Raji (cell line): ENCODE data around the gene SEMA4D.

Experiments
- POLR2A ChIP-seq: IDR thresholded peaks from 2 replicates; pipeline ENCODE4 v1.6.1; 2011; ENCODE audit warnings: low read depth, low read length, control low read depth; ENCODE audit not compliant: insufficient read depth

Gene SEMA4D

DNA sequence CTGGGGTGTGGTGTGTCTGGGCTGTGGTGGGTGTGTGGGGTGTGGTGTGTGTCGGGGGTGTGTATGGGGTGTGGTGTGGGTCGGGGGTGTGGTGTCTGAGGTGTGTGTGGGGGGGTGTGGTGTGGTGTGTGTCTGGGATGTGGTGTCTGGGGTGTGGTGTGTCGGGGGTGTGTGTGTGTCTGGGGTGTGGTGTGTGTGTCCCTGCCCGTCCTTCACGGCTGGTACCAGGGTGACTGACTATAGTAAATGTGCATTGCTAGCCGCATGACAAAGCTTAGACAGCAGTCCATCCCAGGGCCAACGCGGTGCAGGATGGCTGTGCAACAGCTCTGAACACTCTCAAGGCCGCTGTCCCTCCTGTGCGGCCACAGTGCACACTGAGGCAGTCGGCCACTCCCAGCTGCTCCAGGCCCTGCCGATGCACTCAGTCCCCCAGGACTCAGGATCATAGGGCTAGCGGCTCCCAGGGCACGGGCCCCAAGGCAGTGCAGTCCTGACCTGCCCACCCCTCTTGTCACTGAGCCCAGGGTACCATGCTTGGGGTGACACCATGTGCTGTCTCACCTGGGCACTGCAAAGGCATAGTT lies 125.6 kb downstream of the SEMA4D start:
- no peak for TF ChIP-seq POLR2A

DNA sequence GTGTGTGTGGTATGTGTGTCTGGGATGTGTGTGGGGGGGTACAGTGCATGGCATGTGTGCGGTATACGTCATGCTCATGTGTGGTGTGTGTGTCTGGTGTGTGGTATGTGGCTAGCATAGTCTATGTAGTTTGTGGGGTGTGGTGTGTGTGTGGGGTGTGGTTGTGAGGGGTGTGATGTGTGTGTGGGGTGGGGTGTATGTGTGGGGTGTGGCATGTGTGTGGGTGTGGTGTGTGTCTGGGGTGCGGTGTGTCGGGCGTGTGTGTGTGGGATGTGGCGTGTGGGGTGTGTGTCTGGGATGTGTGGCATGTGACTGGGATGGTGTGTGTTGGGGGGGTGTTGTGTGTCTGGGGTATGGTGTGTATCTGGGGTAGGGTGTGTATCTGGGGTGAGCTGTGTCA lies 127.3 kb downstream of the SEMA4D start:
- TF ChIP-seq POLR2A = no peak

DNA sequence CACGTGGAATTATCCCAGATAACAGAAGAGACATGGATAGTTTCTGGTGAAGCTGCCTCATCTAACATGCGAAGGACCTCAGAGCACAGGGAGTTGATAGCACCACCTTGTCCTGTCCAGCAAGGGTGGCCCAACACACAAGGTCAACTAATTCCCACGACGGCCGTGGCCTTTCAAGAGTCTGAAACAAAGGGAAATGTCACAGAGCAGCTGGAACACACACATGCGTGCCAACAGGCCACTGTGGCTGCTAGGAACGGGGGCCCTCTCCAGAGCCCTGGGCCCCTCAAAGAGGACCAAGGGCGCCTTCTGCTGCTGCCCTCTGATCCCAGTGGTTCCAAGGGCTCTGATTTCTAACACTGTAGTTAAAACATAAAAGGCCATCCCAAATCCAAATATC lies 128.9 kb downstream of the SEMA4D start:
- TF ChIP-seq POLR2A = no peak

DNA sequence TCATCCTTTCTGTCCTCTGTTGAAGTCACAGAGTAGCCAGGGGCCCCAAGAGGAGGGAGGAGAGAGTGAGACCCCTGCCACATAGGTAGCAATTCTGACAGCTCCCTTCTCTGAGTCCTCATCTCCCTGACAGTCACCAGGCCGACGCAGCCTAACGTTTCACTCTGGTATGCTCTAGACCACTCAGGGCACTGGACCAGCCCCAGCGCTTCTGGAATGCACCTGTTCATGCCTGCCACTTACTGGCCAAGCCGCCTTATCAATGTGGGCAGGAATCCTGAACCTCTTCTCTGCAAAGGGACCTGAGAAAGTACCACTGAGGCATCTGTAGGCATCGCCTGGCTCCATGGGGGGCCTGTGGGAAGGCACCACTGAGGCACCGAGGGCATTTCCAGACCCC lies 129.4 kb downstream of the SEMA4D start:
- no peak for TF ChIP-seq POLR2A

DNA sequence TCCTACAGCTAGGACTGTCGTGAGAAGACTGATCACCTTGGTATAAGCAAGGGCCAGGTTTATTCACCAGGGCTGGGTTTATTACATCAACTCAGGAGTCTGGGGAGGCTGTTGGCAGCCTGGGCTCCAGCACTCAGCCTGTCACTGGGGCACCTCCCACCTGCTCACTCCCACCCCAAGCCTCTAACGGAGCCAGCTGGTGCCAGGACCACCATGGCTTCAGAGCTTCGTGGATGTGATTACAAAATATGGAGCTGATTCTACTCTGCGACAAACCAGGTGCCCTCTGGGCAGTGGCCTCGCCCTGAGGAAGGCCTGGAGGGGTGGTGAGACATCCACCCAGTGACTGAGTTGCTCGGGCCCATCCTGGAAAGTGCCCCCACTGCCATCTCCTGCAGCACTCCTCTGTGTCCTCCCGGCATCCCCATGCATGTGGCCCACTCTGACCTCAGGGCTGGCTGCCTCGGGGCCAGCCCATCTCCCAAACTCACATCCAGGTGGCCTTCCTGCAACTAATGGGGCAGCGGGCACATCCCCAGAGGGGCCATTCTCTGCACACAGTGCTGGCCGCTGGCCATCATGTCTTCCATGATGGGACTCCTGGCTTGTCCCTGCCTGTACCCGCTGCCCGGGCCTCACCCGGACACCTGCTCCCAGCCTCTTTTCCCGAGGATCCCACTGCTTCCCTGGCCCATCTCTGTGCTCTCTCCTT lies 130.0 kb downstream of the SEMA4D start:
- no peak for TF ChIP-seq POLR2A

DNA sequence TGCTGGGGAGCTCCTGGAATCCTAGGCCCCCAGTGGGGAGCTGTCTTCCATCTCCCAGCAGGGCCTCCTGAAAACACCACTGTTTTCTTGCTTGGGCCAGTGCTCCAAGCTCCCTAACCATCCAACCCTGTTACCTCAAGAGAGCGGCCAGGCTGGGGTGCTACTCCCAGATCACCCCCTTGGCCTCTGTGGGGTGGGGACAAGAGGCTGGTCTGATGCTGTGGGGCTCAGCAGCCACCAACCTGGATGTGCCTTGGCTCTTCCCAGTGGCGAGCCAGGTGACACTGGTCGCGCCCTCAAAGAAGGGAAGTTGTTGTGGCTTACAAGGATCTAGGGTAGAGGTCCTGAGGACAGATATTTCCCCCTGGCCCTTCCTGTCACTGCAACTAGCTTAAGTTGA lies 130.6 kb downstream of the SEMA4D start:
- no peak for TF ChIP-seq POLR2A

DNA sequence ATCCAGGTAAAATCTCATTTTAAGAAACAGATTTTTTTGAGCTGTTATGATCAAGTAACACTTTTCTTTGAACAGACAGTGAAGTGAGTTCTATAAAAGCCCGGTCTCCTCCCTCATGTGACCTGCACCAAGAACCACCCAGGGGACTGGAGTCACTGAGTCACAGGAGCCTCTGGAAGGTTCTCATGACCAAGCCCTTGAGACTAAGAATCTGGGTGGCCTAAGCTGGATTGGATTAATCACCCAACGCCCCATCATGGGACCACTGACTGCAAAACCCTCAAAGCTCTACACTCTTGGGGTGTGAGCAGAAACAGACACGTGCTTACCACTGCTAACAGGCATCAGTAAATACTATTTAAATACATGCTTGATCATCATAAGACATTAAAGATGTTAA lies 131.2 kb downstream of the SEMA4D start:
- no peak for TF ChIP-seq POLR2A

DNA sequence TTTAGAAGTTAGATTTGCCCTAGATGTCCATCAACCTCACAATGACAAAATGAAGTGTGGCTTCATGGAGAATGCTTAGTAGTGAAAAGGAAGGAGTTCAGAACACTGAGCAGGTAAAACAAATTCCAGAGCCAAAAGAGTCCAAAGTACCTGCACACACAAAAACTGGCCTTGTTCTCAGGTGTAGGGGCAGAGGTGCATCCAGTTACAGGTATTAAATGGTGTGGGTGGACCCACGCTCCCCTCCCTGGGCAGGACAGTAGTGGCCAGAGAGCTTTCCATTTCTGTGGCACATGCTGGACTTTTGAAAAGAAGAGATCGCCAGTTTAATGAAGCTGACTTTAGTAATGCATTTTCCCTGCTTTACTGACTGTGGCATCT lies 132.4 kb downstream of the SEMA4D start:
- no peak for TF ChIP-seq POLR2A

DNA sequence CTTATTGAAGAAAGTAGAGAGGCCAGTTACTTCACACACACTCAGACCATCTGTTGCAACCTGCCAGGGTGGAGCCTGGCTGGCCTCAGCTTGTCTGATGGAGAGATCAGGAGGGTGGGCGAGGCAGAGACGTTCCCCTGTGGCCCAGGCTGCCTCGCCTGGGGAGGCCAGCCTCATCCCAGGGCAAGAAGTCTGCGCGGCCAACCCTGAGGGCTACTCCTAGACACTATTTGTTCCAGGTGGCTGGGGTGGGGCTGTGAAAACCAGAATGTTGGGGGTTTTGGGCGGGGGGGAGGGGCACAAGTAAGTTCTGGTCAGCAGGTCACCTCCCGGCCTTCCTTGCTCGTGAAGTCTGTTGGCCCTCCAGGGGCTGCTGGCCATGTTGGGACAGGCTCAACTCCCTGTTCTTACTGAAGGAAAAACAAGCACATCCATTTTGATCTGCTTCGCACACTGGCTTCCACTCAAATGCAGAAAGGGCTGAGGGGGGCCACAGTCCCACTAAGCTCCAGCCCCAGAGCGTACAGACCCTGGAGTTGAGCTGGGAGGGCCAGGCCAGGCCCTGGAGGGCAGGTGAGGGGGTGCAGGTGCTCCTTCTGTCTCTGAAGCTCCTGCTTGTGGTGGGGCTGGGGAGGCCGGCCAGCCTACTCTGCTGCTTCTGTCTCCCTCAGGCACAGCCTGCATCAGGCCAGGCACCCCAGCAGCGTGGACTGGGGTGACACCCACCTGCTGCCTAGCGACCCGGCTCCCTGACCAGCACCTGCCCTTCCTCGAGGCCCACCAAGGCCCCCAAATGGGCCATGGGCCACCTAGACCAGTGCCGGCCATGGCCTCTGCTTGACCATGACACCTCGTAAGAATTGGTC lies 133.0 kb downstream of the SEMA4D start:
- TF ChIP-seq POLR2A = no peak

DNA sequence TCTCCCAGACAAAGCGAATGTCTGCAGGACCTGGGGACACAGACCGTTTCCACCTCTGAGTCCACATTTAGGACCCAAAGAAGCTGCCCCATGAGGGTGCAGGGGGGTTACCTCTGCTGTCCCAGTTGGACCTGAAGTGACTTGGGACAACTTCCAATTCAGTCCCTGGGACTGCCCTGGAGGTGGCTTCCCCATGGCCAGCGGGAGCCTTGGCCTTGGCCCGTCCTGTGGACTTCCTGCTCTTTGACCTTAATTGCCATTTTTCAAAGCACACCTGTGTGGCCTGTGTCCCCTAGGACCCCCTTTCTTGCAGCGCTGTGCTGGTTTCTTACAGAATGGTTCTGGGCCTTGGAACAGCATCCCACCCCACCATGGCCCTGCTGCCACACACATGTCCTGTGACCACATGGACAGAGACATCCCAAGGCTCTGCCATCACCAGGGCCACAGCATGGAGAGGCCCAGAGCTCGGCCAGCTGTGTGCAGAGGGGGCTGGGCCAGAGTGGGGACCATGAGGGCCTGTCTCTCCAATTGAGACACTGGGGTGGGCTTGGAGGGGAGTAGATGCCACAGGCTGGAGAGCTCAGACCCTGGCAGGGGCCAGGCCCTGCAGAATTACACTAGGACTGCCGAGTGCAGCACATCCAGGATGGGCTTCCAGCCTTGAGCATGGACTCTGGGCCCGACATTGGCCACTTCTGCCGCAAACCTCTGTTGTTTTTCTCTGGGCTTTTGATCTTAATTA lies 133.8 kb downstream of the SEMA4D start:
- TF ChIP-seq POLR2A = no peak

DNA sequence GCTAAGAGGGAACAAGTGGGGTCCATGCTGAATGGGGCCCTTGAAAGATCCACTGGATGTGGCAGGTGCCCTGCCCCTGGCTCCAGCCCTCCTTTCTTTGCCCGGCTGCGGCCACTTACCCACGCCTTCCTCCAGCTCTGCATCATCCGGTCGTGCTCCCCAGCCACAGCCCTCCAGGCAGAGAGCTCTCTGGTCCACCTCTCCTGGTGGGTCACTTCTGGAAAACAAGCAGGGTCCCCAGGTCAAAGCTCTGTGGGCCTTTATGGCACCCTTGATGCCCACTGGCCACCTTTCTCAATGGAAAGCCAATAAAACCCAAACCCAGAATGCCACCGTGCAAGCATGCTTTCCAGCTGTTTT lies 134.6 kb downstream of the SEMA4D start:
- TF ChIP-seq POLR2A = no peak

DNA sequence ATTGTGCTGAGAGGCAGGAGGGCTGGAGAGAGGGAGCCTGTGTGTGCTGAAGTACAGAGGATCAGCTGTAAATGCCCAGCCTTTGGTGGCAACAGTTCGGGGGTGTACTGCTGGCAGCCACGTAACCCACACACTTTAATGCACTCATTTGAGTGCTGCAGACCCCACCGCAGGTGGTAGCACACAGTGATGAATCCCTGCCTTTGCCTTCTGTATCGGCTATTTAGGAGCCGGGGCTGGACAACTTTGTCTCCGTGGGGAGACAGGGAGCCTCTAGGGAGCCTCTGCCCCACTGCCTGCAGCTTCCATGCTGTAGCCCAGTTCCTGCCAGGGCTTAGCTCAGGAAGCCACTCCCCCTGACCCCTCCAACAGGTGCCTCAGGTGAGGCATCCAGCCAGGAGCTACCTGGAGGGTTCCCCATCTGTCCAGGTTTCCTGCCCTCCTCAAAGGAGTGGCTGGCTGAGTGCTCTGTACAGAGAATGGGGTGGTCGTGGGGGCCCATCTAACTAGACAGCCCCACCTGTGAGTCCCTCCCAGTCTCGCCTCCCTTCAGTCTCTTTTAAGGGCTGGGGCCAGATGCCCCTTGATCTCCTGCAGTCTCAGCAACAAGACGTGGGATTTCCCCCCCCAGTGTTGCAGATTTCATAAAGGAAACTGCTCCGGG lies 135.1 kb downstream of the SEMA4D start:
- TF ChIP-seq POLR2A = no peak

DNA sequence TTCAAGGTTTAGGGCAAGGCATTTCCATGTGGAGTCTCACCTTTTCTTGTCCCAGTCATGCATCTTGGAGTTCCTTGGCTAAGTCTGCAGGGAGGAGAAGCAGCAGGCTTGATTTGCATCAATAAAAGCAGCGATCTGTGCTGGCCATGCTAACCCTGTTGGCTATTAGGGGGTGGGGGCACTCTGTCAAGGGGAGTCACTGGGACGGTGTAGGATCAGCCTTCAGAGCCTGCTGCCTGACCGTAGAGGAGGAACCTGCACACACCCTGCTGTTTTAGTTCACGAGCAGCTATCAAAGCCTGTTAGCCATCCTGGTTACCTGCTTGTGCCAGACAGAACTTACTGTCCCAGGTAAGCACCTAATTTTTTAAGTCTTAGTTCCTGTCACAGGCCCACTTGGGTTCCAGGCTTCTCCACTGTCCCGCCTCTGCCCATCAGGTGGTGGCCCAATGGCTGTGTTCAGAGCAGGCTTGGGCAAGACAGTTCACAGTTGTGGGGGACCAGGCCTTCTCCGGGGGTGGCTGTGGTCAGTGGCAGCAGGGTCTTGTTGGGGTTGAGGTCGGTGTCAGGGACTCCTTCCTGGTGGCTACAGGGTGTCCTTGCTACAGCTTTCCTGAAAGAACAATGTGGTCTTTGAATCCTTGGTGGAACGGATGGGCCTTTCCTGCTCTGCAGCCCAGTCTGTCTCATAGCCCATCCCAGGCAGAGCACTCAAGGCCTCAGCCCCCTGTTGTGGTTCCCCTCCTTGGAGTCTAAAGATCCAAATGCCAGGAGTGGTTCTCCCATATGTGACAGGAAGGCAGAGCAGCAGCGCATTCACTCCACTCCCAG lies 135.9 kb downstream of the SEMA4D start:
- no peak for TF ChIP-seq POLR2A

DNA sequence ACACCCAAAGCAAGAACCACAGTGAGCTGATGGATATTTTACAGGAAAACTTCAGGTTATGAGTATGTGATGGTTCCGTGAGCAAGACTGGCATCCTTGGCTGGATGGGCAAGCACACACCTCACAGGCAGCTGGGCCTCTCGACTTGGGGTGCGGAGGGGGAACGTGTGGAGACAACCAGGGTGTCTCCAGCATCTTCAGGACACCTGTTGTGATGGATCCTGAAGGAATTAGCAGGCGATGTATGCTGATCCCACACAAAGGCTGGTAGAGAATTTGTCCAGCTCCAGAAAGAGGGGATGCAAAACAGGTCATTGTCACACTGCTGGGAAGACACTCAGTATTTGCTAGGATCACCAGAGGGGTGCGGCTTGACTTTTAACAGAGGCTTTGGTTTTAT lies 136.9 kb downstream of the SEMA4D start:
- TF ChIP-seq POLR2A = no peak
